Hematopoietic multipotent progenitor cell treated with erythropoietin and hydrocortisone succinate and interleukin-3 and kit ligand, for 4 days (in vitro differentiated cells): ENCODE measurements around the gene CELA3A.
A peak's percentile ranks its signal among the peaks of the same experiment; 100 is the strongest.
"Not testable (repeated sequence)": the region's sequence is repeated elsewhere in the genome, so short reads cannot be mapped to it uniquely, and the experiment has no call there.

Experiments
- DNase-seq: peaks from one replicate; pipeline ENCODE4 v3.0.0-alpha.2; 2015

The CELA3A gene

GRCh38 chr1:21982122-21982521 is 19.3 kb upstream of the CELA3A start:
- not testable (repeated sequence) for DNase-seq

DNA sequence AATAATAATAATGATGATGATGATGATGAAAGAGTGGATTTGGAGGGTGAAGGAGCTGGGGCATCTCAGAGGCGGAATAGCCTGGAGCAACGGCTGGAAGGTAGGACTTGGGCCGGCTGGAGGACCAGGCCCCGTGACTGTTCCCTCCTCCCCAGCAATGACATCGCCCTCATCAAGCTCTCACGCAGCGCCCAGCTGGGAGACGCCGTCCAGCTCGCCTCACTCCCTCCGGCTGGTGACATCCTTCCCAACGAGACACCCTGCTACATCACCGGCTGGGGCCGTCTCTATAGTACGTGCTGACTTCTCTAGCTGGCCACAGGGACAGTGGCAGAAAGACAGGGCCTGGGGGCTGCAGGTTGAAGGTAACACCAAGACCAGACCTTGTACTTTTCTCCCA is 17.9 kb upstream of the CELA3A start:
- not testable (repeated sequence) for DNase-seq

GRCh38 chr1:21985893-21986292 is 15.6 kb upstream of the CELA3A start:
- DNase-seq, result not testable (repeated sequence)

DNA sequence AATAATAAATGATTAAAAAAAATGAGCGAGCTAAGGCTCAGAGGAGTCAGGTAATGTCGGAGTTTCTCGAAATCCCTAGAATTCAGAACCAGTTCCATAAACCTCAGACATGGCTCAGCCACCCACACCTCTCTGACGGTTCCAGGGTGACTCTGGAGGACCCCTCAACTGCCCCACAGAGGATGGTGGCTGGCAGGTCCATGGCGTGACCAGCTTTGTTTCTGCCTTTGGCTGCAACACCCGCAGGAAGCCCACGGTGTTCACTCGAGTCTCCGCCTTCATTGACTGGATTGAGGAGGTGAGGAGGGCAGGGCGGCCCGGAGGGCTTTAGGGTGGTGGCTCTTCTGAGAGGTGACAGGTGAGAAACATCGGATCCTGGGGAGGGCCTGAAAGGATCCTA is 15.1 kb upstream of the CELA3A start:
- DNase-seq, result not testable (repeated sequence)

DNA sequence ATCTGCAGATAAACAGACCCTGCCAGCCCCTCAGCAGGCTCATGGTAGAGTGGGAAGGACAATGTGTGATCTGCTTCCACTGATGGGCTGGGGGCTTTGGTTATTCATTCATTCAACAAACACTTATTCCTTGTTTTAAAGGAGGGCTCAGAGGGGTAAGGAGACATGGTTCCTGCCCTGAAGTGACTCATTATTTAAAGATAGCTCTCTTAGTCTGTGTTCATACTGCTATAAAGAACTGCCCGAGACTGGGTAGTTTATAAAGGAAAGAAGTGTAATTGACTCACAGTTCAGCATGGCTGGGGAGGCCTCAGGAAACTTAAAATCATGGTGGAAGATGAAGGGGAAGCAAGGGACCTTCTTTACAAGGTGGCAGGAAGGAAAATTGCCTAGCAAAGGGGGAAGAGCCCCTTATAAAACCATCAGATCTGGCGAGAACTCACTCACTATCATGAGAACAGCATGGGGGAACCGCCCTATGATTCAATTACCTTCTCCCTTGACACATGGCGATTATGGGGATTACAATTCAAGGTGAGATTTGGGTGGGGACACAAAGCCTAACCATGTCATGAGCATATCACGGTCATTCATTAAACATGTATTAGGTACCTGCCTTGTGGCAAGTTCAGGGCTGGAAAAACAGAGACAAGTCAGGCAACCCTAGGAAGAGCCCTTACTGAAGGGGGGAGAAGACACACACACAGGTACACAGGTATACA is 11.6 kb upstream of the CELA3A start:
- not testable (repeated sequence) for DNase-seq

- DNase-seq, result not testable (repeated sequence)
These were observed 9.3 kb upstream of the CELA3A start for GRCh38 chr1:21992186-21992585.

- DNase-seq, result not testable (repeated sequence)
These were observed 6.7 kb upstream of the CELA3A start for GRCh38 chr1:21994716-21995115.

GRCh38 chr1:21996663-21996970 is 4.8 kb upstream of the CELA3A start:
- not testable (repeated sequence) for DNase-seq

GRCh38 chr1:21997891-21998623 is 3.4 kb upstream of the CELA3A start:
- not testable (repeated sequence) for DNase-seq

- DNase-seq, result not testable (repeated sequence)
These were observed 2.7 kb upstream of the CELA3A start for GRCh38 chr1:21998624-21999294.

DNA sequence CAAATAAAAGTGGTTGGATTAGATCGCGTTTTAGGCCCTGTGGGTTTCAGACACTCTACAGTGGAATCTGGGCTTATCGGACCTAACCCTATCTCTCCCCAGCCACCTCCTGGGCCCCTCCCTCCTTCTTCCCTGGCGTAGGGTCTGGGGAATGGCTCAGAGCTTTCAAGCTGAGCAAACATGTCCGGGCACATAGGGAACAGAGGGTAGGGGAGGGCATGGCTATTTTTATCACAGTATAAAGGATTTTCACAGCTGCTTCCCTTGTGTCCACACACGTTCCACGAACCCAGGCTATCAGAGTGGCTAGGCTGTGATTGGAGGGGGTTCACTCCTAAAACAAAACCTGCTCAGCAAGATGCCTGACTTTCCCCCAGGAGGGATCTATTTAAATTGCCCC is 1.8 kb upstream of the CELA3A start:
- DNase-seq, result not testable (repeated sequence)

- not testable (repeated sequence) for DNase-seq
These were observed 1.0 kb downstream of the CELA3A start for GRCh38 chr1:22002461-22002860.

GRCh38 chr1:22002875-22003274 is 1.4 kb downstream of the CELA3A start:
- DNase-seq, result not testable (repeated sequence)

DNA sequence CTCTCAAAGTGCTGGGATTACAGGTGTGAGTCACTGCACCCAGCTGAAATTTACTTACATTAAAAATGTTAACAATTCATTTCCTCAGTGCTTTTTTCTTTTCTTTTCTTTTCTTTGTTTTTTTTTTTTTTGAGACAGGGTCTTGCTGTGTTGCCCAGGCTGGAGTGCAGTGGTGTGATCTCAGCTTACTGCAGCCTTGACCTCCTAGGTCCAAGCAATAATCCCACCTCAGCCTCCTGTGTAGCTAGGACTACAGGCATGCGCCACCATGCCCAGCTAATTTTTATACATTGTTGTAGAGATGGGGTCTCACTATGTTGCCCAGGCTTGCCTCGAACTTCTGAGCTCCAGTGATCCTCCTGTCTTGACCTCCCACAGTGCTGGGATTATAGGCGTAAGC is 2.5 kb downstream of the CELA3A start:
- not testable (repeated sequence) for DNase-seq

DNA sequence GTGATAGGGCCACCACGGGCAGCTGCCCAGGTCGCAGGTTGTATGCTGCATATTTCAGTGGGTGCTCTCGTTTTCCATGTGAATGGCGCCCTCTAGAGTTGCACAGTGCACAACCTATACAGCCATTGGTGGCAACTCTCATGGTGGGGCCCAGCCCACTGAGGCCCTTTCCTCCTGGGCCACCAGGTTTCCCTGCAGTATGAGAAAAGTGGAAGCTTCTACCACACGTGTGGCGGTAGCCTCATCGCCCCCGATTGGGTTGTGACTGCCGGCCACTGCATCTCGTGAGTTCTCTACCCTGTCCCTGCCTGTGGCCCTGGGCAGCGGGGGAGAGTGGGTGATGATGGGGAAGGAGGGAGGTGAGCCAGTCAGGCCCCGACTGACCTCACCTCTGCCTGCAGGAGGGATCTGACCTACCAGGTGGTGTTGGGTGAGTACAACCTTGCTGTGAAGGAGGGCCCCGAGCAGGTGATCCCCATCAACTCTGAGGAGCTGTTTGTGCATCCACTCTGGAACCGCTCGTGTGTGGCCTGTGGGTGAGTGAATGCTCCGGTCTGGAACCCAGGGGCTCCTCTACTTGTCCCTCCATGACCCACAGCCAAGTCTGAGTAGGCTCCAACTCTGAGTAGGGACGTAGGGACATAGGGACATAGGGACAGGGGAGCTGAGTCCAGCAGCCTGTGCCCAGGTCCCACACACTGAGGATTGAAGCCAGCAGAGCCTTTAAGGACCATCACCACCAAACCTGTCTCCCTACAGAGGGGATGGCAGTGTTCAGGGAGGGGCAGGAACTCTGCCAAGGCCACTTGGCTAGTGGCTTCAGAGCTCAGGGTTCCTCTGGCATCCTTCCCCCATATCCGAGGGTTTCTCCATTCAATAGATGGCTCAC is 4.0 kb downstream of the CELA3A start:
- peak; percentile 78 for DNase-seq

- DNase-seq, result not testable (repeated sequence)
These were observed 5.3 kb downstream of the CELA3A start for GRCh38 chr1:22006736-22007135.

GRCh38 chr1:22007262-22007661 is 5.8 kb downstream of the CELA3A start:
- not testable (repeated sequence) for DNase-seq

DNA sequence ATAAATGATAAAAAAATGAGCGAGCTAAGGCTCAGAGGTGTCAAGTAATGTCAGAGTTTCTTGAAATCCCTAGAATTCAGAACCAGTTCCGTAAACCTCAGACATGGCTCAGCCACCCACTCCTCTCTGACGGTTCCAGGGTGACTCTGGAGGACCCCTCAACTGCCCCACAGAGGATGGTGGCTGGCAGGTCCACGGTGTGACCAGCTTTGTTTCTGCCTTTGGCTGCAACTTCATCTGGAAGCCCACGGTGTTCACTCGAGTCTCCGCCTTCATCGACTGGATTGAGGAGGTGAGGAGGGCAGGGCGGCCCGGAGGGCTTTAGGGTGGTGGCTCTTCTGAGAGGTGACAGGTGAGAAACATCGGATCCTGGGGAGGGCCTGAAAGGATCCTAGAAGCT is 8.1 kb downstream of the CELA3A start:
- not testable (repeated sequence) for DNase-seq

- not testable (repeated sequence) for DNase-seq
These were observed 11.3 kb downstream of the CELA3A start for GRCh38 chr1:22012752-22013151.

DNA sequence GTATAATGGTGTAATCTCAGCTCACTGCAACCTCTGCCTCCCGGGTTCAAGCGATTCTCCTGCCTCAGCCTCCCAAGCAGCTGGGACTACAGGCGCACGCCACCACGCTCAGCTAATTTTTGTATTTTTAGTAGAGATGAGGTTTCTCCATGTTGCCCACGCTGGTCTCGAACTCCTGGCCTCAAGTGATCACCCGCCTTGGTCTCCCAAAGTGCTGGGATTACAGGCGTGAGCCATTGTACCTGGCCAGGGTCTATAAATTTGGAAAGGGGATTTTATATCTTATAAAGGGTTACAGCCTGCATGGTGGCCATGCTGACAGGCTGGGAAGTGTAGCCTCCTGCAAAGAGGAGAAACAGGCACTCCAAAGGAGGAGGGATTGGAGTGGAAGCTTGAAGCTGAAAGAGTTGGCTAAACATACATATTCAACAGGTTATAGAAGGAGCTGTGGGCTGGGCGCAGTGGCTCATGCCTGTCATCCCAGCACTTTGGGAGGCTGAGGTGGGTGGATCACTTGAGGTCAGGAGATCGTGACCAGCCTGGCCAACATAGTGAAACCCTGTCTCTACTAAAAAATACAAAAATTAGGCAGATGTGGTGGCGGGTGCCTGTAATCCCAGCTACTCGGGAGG is 13.2 kb downstream of the CELA3A start:
- not testable (repeated sequence) for DNase-seq

- DNase-seq, result peak; percentile 92
These were observed 17.4 kb downstream of the CELA3A start for GRCh38 chr1:22018583-22019559.
